Kidney (tissue), 14 donors: Measurements from ENCODE around the gene AIFM3. TPM values are rescaled to one million over a fixed set of nuclear protein-coding genes. Genes with fewer than 3 reads are reported as not detected.
"Not testable (repeated sequence)": the region's sequence is repeated elsewhere in the genome, so short reads cannot be mapped to it uniquely, and the experiment has no call there.

Experiments
- DNase-seq, 5 donors: peaks; one replicate each; pipeline ENCODE4 v3.0.0-alpha.2; 2013 to 2020
- FAIRE-seq: peaks from 2 replicates; lab custom pipeline; 2012; peaks lifted over from hg19 to GRCh38; lab: Jason Lieb, UNC
- H3K27ac ChIP-seq, 2 donors: one replicate each; pipeline ENCODE4 v1.7.0; 2013; ENCODE audit warnings: low read depth in 2 of 2, low read length in 2 of 2, inconsistent platforms in 1 of 2
- H3K27me3 ChIP-seq: one replicate; pipeline ENCODE4 v1.7.1; 2013; ENCODE audit warnings: low read length, inconsistent platforms; ENCODE audit not compliant: control insufficient read depth, insufficient read depth
- H3K36me3 ChIP-seq, 3 donors: one replicate each; pipeline versions ENCODE4 v1.7.0 to v1.7.1; 2013; ENCODE audit warnings: low read length in 3 of 3, control low read depth in 1 of 3, inconsistent platforms in 1 of 3; ENCODE audit not compliant: insufficient read depth in 3 of 3, control insufficient read depth in 2 of 3
- H3K4me1 ChIP-seq, 3 donors: one replicate each; pipeline versions ENCODE4 v1.7.0 to v1.7.1; 2013; ENCODE audit warnings: low read length in 3 of 3, inconsistent platforms in 1 of 3, low read depth in 1 of 3; ENCODE audit not compliant: control insufficient read depth in 2 of 3, insufficient read depth in 2 of 3
- H3K4me3 ChIP-seq, 3 donors: one replicate each; pipeline versions ENCODE4 v1.7.0 to v1.8.1; 2013; ENCODE audit warnings: low read length in 3 of 3, control low read depth in 1 of 3, inconsistent platforms in 1 of 3
- H3K9ac ChIP-seq, 3 donors: one replicate each; pipeline versions ENCODE4 v1.7.0 to v1.7.1; 2013; ENCODE audit warnings: low read length in 3 of 3, control low read depth in 1 of 3, inconsistent platforms in 1 of 3
- H3K9me3 ChIP-seq, 3 donors: one replicate each; pipeline versions ENCODE4 v1.7.0 to v1.7.1; 2013; ENCODE audit warnings: low read length in 3 of 3, control low read depth in 1 of 3, inconsistent platforms in 1 of 3; ENCODE audit not compliant: control insufficient read depth in 2 of 3, insufficient read depth in 1 of 3
- CTCF ChIP-seq: IDR thresholded peaks from 3 replicates; pipeline ENCODE4 v1.5.1; 2012; ENCODE audit warnings: mild to moderate bottlenecking, moderate library complexity, borderline replicate concordance; ENCODE audit not compliant: insufficient read depth; ENCODE audit errors: extremely low read depth
- intact Hi-C: fragments of 100-400 bp; cut with DNase I; formaldehyde crosslinking; loops from one replicate; pipeline ENCODE4 v1.11.1; 2022
- polyA plus RNA-seq: library from polyadenylated mRNA; stranded (reverse); fragments of 350-450 nt; fragmentation: Illumina TruSeq; extraction: RNeasy Lipid Tissue Mini Kit (QIAGEN cat#74804); gene quantifications from one replicate; pipeline ENCODE4 v1.2.3, GENCODE V29; 2014; ENCODE audit warnings: low read depth, low replicate concordance; ENCODE audit not compliant: insufficient read depth
- total RNA-seq: library from RNA; stranded (reverse); fragmentation: NEBNext Ultra II Directional; extraction: Animal tissue kit (Norgen Biotek cat#: 25700); gene quantifications from one replicate; pipeline ENCODE4 v1.2.1, GENCODE V29; 2021
- donor health status: control.
- donor health status: control.
- donor health status: control.
- donor health status: control.
- donor health status: control.
- donor health status: DM: yes; HTN: yes; CAD: no.
- donor health status: Normal renal cell carcinoma (clear cell type).

AIFM3 gene
- total and polyA plus RNA-seq, 2 donors from 2014 or later: 3.1 to 4.4 TPM

DNA sequence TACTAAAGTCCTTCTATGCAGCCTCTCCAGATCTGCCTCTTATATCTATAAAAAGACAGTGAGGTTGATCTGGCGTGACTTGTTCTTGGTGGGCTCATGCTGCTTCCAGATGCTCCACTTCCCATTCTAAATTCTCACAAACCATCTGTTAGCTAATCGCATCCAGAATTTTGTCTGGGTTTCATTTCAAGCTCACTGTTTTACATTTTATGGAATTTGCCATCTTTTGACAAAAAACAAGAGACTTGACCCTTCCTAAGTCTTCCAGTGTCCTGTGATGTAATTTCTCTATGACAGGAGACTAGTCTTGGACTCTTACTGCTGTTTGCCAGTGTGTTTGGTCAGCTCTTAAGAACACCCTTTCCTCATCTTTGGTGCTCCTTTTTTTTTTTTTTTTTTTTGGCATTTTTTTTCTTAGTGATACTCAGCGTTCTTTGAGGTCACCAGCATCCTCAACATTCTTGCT lies 26.8 kb upstream of the AIFM3 start:
- Histone ChIP-seq H3K9ac (no peak overlapping the region), H3K9me3 (no peaks in the 10 kb centered on the region), H3K4me1 (peaks cover 0 to 20% (median 18%) of the 10 kb centered on the region in 3 donors), H3K27me3 (no peaks in the 10 kb centered on the region), H3K27ac (no peak overlapping the region), H3K36me3 (peaks cover 0 to 3% (median 2%) of the 10 kb centered on the region in 3 donors), H3K4me3 (no peak overlapping the region)
- TF ChIP-seq CTCF: no peak
- no peak for FAIRE-seq
- intact Hi-C loops: no loop called here
- DNase-seq: no peak

DNA sequence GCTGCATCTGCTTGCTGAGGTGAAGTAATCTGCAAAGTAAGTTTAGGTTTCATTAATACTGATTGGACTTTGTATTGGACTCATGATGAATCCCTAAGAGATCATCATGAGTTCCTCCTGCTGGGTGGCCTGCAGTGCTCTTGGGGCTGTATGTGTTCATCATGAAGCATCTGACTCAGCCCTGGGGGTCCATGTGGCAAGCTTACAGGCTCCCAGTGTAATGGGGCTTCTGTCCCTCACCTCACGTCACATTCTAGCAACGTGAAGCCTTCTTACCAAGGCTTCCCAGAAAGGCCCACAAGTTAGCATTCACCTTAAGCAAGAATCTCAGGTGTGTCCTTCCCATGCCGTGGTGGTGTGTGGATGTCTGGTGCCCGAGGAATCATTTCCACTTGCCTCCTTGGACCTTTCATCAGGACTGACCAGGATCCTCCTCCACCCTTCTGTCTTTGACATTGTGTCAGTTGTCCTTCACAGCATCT lies 26.1 kb upstream of the AIFM3 start:
- H3K9ac ChIP-seq: no peak overlapping the region
- DNase-seq (no peak), FAIRE-seq (no peak)
- H3K4me1 ChIP-seq: peaks cover 0 to 22% (median 18%) of the 10 kb centered on the region in 3 donors
- H3K27ac ChIP-seq: no peak overlapping the region
- H3K9me3 ChIP-seq: no peaks in the 10 kb centered on the region
- no peak overlapping the region for H3K4me3 ChIP-seq
- intact Hi-C loops: no loop called here
- peaks cover 0 to 3% (median 0%) of the 10 kb centered on the region in 3 donors for H3K36me3 ChIP-seq
- no peak for TF ChIP-seq CTCF
- H3K27me3 ChIP-seq: no peaks in the 10 kb centered on the region

GRCh38 chr22:20942203-20942902 lies 24.7 kb upstream of the AIFM3 start:
- H3K9me3 ChIP-seq, H3K27ac ChIP-seq, H3K27me3 ChIP-seq, H3K9ac ChIP-seq, DNase-seq, FAIRE-seq, H3K4me3 ChIP-seq, intact Hi-C loops, H3K36me3 ChIP-seq: not testable (repeated sequence)
- H3K4me1 ChIP-seq: peaks cover 0 to 18% (median 16%) of the 10 kb centered on the region in 3 donors

- H3K4me3 ChIP-seq: no peak overlapping the region
- no peak for TF ChIP-seq CTCF
- no peak overlapping the region for H3K9ac ChIP-seq
- FAIRE-seq: no peak
- H3K9me3 ChIP-seq: no peaks in the 10 kb centered on the region
- DNase-seq: no peak
- intact Hi-C loops: no loop called here
- H3K27me3 ChIP-seq: no peaks in the 10 kb centered on the region
- H3K36me3 ChIP-seq: no peaks in the 10 kb centered on the region
- no peak overlapping the region for H3K27ac ChIP-seq
- H3K4me1 ChIP-seq: peaks cover 0 to 13% (median 12%) of the 10 kb centered on the region in 3 donors
These were observed 23.7 kb upstream of the AIFM3 start for GRCh38 chr22:20943104-20943933.
